Effector memory CD8-positive, alpha-beta T cell (primary cell): ENCODE results near the gene RASAL3.
"Not testable (repeated sequence)": the region's sequence is repeated elsewhere in the genome, so short reads cannot be mapped to it uniquely, and the experiment has no call there.

Experiments
- ATAC-seq: fragments of 150-1000 bp; cut with Tn5 transposase; replicated peaks from 2 replicates; pipeline ENCODE4 v1.10.0; 2021; ENCODE audit warnings: mild to moderate bottlenecking, moderate library complexity
- DNase-seq, 3 experiments: peaks; one replicate each; pipeline ENCODE4 v3.0.0; 2021
- H3K27ac Mint-ChIP-seq, 2 donors: one replicate each; pipeline ENCODE4 v1.8.0; 2022; ENCODE audit warnings: mild to moderate bottlenecking in 2 of 2, mixed read lengths in 2 of 2, moderate library complexity in 2 of 2
- H3K27me3 Mint-ChIP-seq, 2 donors: one replicate each; pipeline ENCODE4 v1.8.0; 2022; ENCODE audit warnings: mixed read lengths in 2 of 2
- H3K36me3 Mint-ChIP-seq: one replicate; pipeline ENCODE4 v1.8.0; 2022; ENCODE audit warnings: mild to moderate bottlenecking, moderate library complexity, mixed read lengths; ENCODE audit not compliant: insufficient read depth
- H3K4me1 Mint-ChIP-seq, 2 donors: one replicate each; pipeline ENCODE4 v1.8.0; 2022; ENCODE audit warnings: low read depth in 2 of 2, mixed read lengths in 2 of 2
- H3K4me3 Mint-ChIP-seq, 2 donors: one replicate each; pipeline ENCODE4 v1.8.0; 2022; ENCODE audit warnings: mild to moderate bottlenecking in 2 of 2, mixed read lengths in 2 of 2, moderate library complexity in 2 of 2
- H3K9me3 Mint-ChIP-seq, 2 donors: one replicate each; pipeline ENCODE4 v1.8.0; 2022; ENCODE audit warnings: mixed read lengths in 2 of 2

The RASAL3 gene

DNA sequence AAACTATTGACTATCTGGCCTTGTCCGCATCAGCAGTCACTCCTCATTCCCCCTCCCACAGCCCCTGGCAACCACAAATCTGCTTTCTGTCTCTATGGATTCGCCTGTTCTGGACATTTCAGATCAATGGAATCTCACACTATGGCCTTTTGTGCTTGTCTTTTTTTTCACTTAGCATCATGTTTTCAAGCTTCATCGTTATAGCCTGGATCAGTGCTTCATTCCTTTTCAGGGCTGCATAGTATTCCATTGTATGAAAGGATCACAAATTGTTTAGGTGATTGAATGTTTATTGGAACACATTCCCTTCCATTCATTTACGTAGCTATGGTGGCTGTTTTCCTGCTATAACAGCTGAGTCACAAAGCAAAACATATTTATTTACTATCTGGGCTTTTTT, 22.7 kb upstream of the RASAL3 start:
- H3K27me3 Mint-ChIP-seq: no peaks in the 10 kb centered on the region
- H3K27ac Mint-ChIP-seq: no peak overlapping the region
- H3K9me3 Mint-ChIP-seq: no peaks in the 10 kb centered on the region
- H3K4me3 Mint-ChIP-seq: no peak overlapping the region
- no peak for DNase-seq
- peaks cover 0 to 2% of the 10 kb centered on the region in 2 donors for H3K4me1 Mint-ChIP-seq
- H3K36me3 Mint-ChIP-seq: no peaks in the 10 kb centered on the region
- no peak for ATAC-seq

DNA sequence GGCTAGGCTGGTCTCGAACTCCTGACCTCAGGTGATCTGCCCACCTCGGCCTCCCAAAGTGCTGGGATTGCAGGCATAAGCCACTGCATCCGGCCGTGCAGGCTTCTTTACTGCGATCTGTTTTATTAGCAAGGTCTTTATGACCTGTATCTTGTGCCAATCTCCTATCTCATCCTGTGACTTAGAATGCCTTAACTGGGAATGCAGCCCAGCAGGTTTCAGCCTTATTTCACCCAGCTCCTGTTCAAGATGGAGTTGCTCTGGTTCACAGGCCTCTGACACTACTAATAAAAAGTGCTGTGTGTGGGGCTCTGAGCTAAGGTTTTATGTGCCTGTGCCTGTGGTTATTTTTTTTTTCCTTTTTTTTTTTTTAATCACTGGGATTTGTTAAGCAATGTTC, 21.4 kb upstream of the RASAL3 start:
- not testable (repeated sequence) for H3K36me3 Mint-ChIP-seq

DNA sequence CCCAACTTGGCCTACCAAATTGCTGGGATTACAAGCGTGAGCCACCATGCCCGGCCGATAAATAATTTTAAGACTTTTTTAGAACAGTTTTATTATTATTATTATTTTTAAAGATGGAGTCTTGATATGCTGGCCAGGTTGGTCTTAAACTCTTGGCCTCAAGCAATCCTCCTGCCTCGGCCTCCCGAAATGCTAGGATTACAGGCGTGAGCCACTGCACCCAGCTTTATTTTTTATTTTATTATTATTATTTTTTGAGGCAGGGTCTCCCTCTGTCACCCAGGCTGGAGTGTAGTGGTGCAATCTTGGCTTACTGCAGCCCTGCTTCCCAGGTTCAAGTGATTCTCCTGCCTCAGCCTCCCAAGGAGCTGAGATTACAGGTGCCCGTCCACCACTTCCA, 16.7 kb upstream of the RASAL3 start:
- H3K27ac Mint-ChIP-seq: not testable (repeated sequence)

More for the DNA sequence above, 21.4 kb upstream of the RASAL3 start:
- not testable (repeated sequence) for ATAC-seq, H3K9me3 Mint-ChIP-seq, H3K4me1 Mint-ChIP-seq, H3K27me3 Mint-ChIP-seq, DNase-seq, H3K27ac Mint-ChIP-seq, H3K4me3 Mint-ChIP-seq

DNA sequence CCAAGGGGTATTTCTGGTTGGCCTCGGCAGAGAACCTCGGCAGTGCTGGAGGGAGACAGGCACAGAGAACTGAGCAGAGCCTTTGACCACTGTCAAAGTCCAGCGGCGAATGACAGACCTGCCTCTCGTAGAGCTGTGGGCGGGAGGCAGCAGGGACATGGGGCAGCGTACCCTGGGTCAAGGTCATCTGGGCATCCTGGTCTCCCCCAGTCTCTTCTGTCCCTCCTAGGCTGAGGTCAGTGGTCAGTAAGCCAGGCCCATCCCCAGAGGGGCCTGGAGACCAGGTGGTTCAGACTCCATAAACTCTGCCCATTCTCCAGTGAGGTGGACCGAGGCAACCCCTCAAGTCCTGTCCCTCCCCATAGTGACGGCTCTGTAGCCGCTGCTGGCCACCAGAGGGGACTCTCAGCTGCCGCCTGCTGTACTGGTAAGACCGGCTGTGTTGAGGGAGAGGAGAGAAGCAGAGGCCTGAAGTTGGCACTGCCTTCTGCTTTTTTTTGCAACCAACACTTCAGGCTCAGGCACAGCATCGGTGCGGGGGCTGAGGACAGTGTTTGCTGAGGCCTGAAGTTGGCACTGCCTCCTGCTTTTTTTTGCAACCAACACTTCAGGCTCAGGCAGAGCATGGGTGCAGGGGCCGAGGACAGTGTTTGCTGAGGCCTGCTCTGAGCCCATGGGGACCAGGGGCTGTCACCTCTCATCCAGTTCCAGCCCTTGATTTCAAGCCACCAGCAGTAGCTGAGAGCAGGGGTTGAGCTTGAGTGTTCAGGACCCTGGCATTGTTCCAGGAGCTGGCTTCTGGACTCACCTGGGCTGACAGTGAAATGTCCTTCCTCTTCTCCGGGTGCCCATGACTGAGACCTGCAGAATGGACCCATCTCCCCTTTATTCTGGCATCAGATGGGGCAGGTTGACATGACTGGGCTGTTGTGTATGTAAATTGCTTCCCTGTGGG, 15.3 kb upstream of the RASAL3 start, which contains the start of gene PGLYRP2:
Gene PGLYRP2 (minus strand): TSS at position 111 of the 955 bp plus-strand sequence. CDS start 130 bp downstream, outside the sequence.
- DNase-seq: no peak
- Mint-ChIP-seq H3K4me1 (peaks cover 19 to 26% of the 10 kb centered on the region in 2 donors), H3K4me3 (peak within 1 kb of the TSS; percentile 0 to 13), H3K9me3 (no peaks in the 10 kb centered on the region), H3K36me3 (no peaks in the 10 kb centered on the region), H3K27me3 (no peaks in the 10 kb centered on the region), H3K27ac (peak within 1 kb of the TSS; percentile 86 to 88)
- ATAC-seq: no peak

More for the DNA sequence above, 16.7 kb upstream of the RASAL3 start:
- not testable (repeated sequence) for H3K9me3 Mint-ChIP-seq, H3K27me3 Mint-ChIP-seq, DNase-seq, H3K36me3 Mint-ChIP-seq, ATAC-seq, H3K4me3 Mint-ChIP-seq
- peaks cover 19 to 25% of the 10 kb centered on the region in 2 donors for H3K4me1 Mint-ChIP-seq

DNA sequence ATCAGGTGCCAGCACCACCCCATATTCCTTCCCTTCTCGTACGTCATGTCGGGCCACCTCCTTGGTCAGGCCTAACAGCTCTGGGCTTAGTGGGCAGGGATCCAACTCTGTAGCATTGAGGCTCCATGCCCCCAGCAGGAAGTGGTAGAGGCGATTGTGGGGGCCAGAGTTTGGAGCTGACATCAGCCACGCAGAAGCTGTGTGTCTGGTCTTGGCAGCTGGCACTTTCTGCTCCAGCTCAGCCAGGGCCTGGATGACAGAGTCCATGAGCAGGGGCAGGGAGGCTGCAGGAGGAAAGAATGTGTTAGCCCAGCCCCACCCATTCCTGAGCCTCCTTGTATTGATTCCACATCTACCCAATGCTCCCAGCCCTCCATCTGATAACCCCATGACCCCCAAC, 12.0 kb upstream of the RASAL3 start:
- no peak for DNase-seq
- peak overlapping the region in 1 of 2 donors; percentile 1 for H3K27ac Mint-ChIP-seq
- H3K4me1 Mint-ChIP-seq: peaks cover 22 to 24% of the 10 kb centered on the region in 2 donors
- H3K4me3 Mint-ChIP-seq: no peak overlapping the region
- H3K36me3 Mint-ChIP-seq: peaks cover under 1% of the 10 kb centered on the region
- no peaks in the 10 kb centered on the region for H3K9me3 Mint-ChIP-seq
- no peak for ATAC-seq
- H3K27me3 Mint-ChIP-seq: no peaks in the 10 kb centered on the region

DNA sequence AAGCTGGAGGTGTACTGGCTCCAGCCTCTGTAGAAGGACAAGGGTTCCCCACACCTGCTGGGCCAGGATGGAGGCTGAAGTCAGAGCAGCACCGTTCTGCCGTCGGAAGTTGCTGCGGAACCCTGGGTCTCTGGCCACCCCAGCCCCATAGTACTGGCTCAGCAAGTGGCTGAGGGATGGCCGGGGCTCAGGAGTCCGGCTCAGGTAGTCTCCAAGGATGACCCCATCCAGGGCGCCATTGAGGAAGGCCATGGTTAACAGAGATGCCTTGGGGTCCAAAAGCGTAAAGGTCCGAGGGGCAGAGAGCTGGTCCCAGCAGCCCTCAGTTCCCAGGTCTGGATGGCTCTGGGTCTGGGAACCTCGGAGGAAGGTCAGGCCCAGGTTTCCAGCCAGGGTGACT, 11.3 kb upstream of the RASAL3 start:
- H3K4me3 Mint-ChIP-seq: no peak overlapping the region
- H3K27ac Mint-ChIP-seq: no peak overlapping the region
- peaks cover 22 to 24% of the 10 kb centered on the region in 2 donors for H3K4me1 Mint-ChIP-seq
- DNase-seq (no peak), ATAC-seq (no peak)
- H3K27me3 Mint-ChIP-seq: no peaks in the 10 kb centered on the region
- H3K36me3 Mint-ChIP-seq: peaks cover 3% of the 10 kb centered on the region
- H3K9me3 Mint-ChIP-seq: no peaks in the 10 kb centered on the region

DNA sequence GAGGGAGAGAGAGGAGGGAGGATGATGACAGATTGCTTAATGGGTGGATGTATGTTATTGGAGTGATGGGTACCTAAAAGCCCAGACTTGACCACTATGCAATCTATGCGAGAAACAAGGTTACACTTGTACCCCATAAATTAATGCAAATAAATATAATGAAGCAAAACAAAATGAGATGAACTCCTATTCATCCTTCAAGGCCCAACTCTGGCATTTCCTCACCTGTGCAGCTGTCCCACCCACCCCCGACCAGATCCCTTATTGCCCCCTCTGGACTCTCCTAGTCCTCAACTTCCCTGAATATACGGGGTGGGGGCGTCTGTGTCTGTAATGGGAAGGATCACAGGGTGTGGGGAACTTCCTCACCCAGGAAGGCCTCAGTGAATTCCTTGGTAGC, 10.8 kb upstream of the RASAL3 start:
- ATAC-seq: no peak

DNA sequence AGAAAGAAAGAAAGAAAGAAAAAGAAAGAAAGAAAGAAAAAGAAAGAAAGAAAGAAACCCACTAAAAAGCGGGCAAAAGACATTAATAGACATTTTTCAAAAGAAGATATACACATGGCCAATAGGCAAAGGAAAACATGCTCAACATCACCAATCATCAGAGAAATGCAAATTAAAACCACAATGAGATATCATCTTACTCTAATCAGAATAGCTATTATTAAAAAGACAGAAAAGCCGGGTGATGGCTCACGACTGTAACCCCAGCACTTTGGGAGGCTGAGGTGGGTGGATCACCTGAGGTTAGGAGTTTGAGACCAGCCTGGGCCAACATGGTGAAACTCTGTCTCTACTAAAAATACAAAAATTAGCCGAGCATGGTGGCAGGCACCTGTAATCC, 9.5 kb upstream of the RASAL3 start:
- ATAC-seq, H3K9me3 Mint-ChIP-seq, H3K27me3 Mint-ChIP-seq, DNase-seq, H3K27ac Mint-ChIP-seq, H3K4me3 Mint-ChIP-seq, H3K36me3 Mint-ChIP-seq: not testable (repeated sequence)
- H3K4me1 Mint-ChIP-seq: peaks cover 24 to 28% of the 10 kb centered on the region in 2 donors

More for the DNA sequence above, 10.8 kb upstream of the RASAL3 start:
- no peak for DNase-seq
- Mint-ChIP-seq H3K36me3 (peaks cover 6% of the 10 kb centered on the region), H3K27me3 (no peaks in the 10 kb centered on the region), H3K9me3 (no peaks in the 10 kb centered on the region), H3K4me3 (no peak overlapping the region), H3K27ac (no peak overlapping the region), H3K4me1 (peaks cover 23% of the 10 kb centered on the region in 2 donors)

DNA sequence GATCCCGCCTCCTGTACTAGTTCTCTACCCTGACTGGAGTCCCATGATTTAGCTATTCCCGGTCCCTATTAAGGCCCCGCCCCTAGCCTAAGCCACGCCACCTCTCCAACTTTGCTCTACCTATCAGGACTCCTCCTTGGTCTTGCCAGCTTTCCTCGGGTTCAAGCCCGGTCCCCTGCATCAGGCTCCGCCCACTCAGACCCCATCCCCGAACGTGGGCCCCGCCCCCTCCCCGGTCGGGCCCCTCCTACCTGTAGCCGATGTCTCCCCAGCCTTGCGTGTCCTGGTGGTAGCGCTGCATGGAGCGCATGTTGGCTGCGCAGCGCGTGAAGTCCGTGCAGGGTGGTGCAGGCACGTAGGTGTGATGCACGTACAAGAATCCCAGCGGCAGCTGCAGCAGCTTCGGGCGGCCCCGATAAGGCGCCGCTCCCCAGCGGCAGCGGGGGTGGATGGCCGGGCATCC, 7.3 kb upstream of the RASAL3 start:
- ATAC-seq (no peak), DNase-seq (no peak)
- Mint-ChIP-seq H3K9me3 (no peaks in the 10 kb centered on the region), H3K27ac (peak overlapping the region in 1 of 2 donors; percentile 42), H3K4me3 (no peak overlapping the region), H3K4me1 (peaks cover 34 to 37% of the 10 kb centered on the region in 2 donors), H3K36me3 (peaks cover 13% of the 10 kb centered on the region), H3K27me3 (no peaks in the 10 kb centered on the region)

DNA sequence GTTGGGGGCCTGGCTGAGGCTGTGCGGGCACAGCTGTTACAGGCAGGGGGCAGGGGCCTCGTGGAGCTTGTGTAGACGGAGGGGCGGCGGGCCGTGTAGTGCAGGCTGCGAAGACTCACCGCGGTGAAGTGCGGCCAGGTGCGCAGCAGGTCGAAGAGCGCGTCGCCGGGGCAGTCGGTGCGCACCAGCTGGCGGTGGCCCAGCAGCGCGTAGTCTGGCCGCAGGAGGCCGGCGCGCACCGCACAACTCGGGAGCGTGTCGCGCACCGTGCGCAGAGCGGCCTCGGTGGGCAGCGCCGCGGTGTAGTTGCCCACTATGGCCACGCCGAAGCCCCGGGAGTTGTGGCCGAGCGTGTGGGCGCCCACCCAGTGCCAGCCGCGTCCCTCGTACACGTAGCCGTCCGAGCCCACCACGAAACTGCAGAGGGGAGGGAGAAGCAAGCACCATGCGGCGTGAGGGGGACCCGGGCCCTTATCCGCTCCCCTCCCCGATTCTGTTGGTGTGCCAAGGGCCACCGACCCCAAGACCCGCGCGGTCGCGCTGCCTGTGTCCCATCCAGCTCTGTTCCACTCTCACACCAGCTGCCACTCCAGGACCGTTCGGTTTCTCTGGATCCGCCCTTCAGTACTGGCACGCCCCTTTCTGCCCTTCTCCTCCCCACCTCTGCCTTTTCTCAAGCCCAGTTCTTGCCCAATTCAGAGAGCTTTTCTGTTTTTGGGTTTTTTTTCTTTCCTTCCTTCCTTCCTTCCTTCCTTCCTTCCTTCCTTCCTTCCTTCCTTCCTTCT, 5.4 kb upstream of the RASAL3 start:
- Mint-ChIP-seq H3K27me3 (no peaks in the 10 kb centered on the region), H3K36me3 (peaks cover 13% of the 10 kb centered on the region), H3K27ac (peak overlapping the region; percentile 87 to 96), H3K9me3 (no peaks in the 10 kb centered on the region), H3K4me1 (peaks cover 32 to 39% of the 10 kb centered on the region in 2 donors), H3K4me3 (peak overlapping the region; percentile 84 to 86)
- DNase-seq: no peak
- ATAC-seq: peak; percentile 58

DNA sequence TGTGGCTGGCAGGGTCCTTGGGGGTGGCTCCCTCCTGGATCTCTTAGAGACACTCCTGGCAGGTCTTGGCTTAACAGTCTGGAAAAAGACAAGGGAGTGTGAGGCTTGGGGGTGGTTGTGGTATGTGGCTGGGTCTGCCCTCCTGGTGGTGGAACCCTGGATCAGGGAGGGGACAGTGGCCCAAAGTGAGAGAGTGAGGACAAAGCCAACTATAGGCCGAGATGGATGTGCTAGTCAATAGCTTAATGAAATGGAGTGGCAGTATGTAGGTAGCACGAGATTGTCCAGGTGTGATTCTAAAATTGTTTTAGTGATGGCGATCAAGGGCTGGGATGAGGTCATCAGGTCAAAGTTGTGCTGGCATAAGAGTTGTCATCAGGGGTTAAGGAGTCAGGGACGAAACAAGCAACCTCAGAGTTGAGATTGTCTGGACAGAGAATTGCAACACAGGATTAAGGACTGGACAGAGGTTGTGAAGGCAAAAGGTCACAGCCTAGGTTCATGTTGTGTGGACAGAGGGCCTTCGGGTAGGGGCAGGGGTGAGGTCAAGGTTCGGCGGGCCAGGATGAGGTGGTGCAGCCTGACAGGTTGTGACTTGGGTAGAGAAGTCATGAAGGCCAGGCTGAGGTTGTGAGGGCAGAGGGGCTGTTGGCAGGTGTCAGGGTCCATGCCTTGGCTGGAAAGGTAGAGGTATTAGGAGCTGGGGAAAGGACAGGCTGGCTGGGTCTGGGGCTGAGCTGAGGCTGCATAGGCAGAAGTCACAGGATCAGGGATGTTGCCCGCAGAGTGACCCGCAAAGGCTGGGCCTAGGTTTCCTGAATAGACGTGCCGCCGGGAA, 4.5 kb upstream of the RASAL3 start:
- peaks cover 18% of the 10 kb centered on the region for H3K36me3 Mint-ChIP-seq
- peaks cover 36 to 43% of the 10 kb centered on the region in 2 donors for H3K4me1 Mint-ChIP-seq
- no peaks in the 10 kb centered on the region for H3K9me3 Mint-ChIP-seq
- no peak for DNase-seq
- no peaks in the 10 kb centered on the region for H3K27me3 Mint-ChIP-seq
- peak overlapping the region; percentile 84 to 86 for H3K4me3 Mint-ChIP-seq
- H3K27ac Mint-ChIP-seq: peak overlapping the region; percentile 87 to 96
- no peak for ATAC-seq

DNA sequence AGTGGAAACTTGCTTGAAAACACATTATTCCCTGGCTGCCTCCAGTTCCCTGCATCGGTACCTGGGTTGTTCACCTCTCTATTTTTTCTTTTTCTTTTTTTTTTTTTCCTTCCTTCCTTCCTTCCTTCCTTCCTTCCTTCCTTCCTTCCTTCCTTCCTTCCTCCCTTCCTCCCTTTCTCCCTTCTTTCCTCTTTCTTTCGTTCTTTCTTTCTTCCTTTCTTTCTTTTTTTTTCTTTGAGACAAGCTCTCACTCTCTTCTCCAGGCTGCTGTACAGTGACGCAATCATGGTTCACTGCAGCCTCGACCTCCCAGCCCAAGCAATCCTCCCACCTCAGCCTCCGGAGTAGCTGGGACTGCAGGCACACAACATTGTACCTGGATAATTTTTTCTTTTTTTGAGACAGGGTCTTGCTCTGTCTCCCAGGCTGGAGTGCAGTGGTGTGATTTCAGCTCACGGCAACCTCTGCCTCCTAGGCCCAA, 3.4 kb upstream of the RASAL3 start:
- DNase-seq: no peak
- Mint-ChIP-seq H3K36me3 (peaks cover 28% of the 10 kb centered on the region), H3K4me3 (peak overlapping the region; percentile 84 to 86), H3K27ac (peak overlapping the region; percentile 81 to 96), H3K9me3 (no peaks in the 10 kb centered on the region), H3K4me1 (peaks cover 41 to 51% of the 10 kb centered on the region in 2 donors), H3K27me3 (no peaks in the 10 kb centered on the region)
- no peak for ATAC-seq
